ENCODE data around the gene CUEDC1. TPM values are rescaled to one million over a fixed set of nuclear protein-coding genes. Genes with fewer than 3 reads are reported as not detected.
A peak's percentile ranks its signal among the peaks of the same experiment; 100 is the strongest.

The CUEDC1 gene
- total and polyA plus RNA-seq, 2 of the 13 experiments (the other 11 are each of a cell fraction or from before 2014, with no cell fraction given), result 7.4 to 12.9 TPM

DNA sequence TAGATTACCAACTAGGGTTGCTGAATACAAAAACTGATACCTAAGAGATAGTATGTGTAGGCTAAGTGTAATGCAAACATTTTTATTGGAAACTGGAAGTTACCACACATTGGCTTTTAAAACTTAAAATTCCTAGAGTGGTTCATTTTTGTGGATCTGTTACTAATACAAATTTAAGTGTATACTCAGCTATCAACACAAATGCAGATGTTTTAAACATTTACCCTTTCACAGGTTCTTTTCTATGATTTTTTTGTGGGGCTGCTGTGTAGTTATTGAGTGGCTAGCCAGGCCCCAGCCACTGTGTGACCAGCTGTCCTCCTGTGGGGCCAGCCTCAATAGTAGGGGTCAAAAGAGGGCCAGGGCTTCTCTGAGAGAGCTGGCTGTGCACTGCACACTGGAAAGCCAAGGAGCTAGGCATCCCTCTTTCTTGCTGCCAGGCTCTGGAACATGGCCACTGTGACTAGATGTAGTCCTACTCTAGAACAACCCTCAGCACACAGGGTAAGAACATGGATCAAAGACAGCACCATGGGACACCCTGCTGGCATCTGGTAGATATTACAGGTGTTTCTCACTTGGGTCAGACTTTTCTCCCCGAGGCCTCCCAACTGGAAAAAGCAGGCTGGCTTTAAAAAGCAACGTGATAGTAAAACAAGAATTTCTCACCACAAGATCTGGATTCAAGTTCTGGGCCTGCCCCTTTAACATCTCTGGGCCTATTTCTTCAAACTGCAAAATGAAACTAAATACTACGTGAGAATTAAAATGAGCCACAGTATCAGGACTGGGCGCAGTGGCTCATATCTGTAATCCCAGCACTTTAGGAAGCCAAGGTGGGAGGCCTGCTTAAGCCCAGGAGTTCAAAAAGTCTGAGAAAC is 40.1 kb upstream of the CUEDC1 start (continued):
- TF ChIP-seq, protein P1, sequence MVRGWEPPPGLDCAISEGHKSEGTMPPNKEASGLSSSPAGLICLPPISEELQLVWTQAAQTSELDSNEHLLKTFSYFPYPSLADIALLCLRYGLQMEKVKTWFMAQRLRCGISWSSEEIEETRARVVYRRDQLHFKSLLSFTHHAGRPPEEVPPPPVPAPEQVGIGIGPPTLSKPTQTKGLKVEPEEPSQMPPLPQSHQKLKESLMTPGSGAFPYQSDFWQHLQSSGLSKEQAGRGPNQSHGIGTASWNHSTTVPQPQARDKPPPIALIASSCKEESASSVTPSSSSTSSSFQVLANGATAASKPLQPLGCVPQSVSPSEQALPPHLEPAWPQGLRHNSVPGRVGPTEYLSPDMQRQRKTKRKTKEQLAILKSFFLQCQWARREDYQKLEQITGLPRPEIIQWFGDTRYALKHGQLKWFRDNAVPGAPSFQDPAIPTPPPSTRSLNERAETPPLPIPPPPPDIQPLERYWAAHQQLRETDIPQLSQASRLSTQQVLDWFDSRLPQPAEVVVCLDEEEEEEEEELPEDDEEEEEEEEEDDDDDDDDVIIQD (CRISPR knock-in tag; IDR thresholded peaks at IDR 0.05; ENCODE audit: low read depth), result no peak; the same call in 1 of the 2 replicates
- TF ChIP-seq ATF7-NPFF (CRISPR knock-in tag; IDR thresholded peaks at IDR 0.05; ENCODE audit: low read depth) (0 out of 2 replicates have a peak, but pooled peaks have one; percentile 1), JUN (CRISPR knock-in tag; IDR thresholded peaks at IDR 0.05) (no peak), ZBTB38 (CRISPR knock-in tag; IDR thresholded peaks at IDR 0.05) (no peak), HDAC6 (IDR thresholded peaks at IDR 0.05; ENCODE audit: low read depth, low read length) (no peak), PHF20 (CRISPR knock-in tag; IDR thresholded peaks at IDR 0.05) (no peak), TP53 (CRISPR knock-in tag; conservative IDR thresholded peaks at IDR 0.05) (no peak), GLI4 (CRISPR knock-in tag; IDR thresholded peaks at IDR 0.05; ENCODE audit: borderline replicate concordance) (no peak), SRF (IDR thresholded peaks at IDR 0.05; ENCODE audit: low read depth, low read length) (no peak), RFX5 (IDR thresholded peaks at IDR 0.05; ENCODE audit: low read depth, low read length) (no peak), KLF9 (CRISPR knock-in tag; IDR thresholded peaks at IDR 0.05; ENCODE audit: low read depth) (no peak), IKZF1 (IDR thresholded peaks at IDR 0.05) (no peak), THRA (CRISPR knock-in tag; IDR thresholded peaks at IDR 0.05; ENCODE audit: borderline replicate concordance) (0 out of 2 replicates have a peak, but pooled peaks have one; percentile 46), PRMT3 (CRISPR knock-in tag; IDR thresholded peaks at IDR 0.05; ENCODE audit: borderline replicate concordance, low read depth) (no peak; the same call in 1 of the 2 replicates), ZNF224 (CRISPR knock-in tag; IDR thresholded peaks at IDR 0.05) (no peak), ZMYM3 (CRISPR knock-in tag; IDR thresholded peaks at IDR 0.05) (no peak), YEATS2 (CRISPR knock-in tag; IDR thresholded peaks at IDR 0.05; ENCODE audit: borderline replicate concordance) (peak; percentile 28; the same call in 1 of the 2 replicates), SALL1 (CRISPR knock-in tag; IDR thresholded peaks at IDR 0.05) (peak; percentile 67), RXRB (CRISPR knock-in tag; IDR thresholded peaks at IDR 0.05; ENCODE audit: borderline replicate concordance) (peak; percentile 25; the same call in 1 of the 2 replicates), ZNF235 (CRISPR knock-in tag; IDR thresholded peaks at IDR 0.05; ENCODE audit: borderline replicate concordance) (no peak)
- TF ChIP-seq, protein P2, sequence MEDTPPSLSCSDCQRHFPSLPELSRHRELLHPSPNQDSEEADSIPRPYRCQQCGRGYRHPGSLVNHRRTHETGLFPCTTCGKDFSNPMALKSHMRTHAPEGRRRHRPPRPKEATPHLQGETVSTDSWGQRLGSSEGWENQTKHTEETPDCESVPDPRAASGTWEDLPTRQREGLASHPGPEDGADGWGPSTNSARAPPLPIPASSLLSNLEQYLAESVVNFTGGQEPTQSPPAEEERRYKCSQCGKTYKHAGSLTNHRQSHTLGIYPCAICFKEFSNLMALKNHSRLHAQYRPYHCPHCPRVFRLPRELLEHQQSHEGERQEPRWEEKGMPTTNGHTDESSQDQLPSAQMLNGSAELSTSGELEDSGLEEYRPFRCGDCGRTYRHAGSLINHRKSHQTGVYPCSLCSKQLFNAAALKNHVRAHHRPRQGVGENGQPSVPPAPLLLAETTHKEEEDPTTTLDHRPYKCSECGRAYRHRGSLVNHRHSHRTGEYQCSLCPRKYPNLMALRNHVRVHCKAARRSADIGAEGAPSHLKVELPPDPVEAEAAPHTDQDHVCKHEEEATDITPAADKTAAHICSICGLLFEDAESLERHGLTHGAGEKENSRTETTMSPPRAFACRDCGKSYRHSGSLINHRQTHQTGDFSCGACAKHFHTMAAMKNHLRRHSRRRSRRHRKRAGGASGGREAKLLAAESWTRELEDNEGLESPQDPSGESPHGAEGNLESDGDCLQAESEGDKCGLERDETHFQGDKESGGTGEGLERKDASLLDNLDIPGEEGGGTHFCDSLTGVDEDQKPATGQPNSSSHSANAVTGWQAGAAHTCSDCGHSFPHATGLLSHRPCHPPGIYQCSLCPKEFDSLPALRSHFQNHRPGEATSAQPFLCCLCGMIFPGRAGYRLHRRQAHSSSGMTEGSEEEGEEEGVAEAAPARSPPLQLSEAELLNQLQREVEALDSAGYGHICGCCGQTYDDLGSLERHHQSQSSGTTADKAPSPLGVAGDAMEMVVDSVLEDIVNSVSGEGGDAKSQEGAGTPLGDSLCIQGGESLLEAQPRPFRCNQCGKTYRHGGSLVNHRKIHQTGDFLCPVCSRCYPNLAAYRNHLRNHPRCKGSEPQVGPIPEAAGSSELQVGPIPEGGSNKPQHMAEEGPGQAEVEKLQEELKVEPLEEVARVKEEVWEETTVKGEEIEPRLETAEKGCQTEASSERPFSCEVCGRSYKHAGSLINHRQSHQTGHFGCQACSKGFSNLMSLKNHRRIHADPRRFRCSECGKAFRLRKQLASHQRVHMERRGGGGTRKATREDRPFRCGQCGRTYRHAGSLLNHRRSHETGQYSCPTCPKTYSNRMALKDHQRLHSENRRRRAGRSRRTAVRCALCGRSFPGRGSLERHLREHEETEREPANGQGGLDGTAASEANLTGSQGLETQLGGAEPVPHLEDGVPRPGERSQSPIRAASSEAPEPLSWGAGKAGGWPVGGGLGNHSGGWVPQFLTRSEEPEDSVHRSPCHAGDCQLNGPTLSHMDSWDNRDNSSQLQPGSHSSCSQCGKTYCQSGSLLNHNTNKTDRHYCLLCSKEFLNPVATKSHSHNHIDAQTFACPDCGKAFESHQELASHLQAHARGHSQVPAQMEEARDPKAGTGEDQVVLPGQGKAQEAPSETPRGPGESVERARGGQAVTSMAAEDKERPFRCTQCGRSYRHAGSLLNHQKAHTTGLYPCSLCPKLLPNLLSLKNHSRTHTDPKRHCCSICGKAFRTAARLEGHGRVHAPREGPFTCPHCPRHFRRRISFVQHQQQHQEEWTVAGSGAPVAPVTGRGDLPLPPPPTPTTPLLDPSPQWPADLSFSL (CRISPR knock-in tag; IDR thresholded peaks at IDR 0.05), result no peak

Measured in HepG2 (cell line).